Fibroblast of skin of scalp (primary cell): ENCODE results near the gene SNAI3. TPM values are rescaled to one million over a fixed set of nuclear protein-coding genes. Genes with fewer than 3 reads are reported as not detected.

Source experiments
- DNase-seq: peaks from one replicate; pipeline ENCODE4 v3.0.0-alpha.2; 2013
- polyA plus RNA-seq, 2 experiments: library from polyadenylated mRNA; unstranded; fragments of 120-200 nt; gene quantifications; one replicate each; pipeline ENCODE4 v1.2.1, GENCODE V29; 2013; ENCODE audit not compliant: insufficient read length in 2 of 2

The SNAI3 gene
- polyA plus RNA-seq (2013, experiment 1 of 2; ENCODE audit: insufficient read length) = 0.35 TPM
- 0.59 TPM for polyA plus RNA-seq (2013, experiment 2 of 2; ENCODE audit: insufficient read length)

DNA sequence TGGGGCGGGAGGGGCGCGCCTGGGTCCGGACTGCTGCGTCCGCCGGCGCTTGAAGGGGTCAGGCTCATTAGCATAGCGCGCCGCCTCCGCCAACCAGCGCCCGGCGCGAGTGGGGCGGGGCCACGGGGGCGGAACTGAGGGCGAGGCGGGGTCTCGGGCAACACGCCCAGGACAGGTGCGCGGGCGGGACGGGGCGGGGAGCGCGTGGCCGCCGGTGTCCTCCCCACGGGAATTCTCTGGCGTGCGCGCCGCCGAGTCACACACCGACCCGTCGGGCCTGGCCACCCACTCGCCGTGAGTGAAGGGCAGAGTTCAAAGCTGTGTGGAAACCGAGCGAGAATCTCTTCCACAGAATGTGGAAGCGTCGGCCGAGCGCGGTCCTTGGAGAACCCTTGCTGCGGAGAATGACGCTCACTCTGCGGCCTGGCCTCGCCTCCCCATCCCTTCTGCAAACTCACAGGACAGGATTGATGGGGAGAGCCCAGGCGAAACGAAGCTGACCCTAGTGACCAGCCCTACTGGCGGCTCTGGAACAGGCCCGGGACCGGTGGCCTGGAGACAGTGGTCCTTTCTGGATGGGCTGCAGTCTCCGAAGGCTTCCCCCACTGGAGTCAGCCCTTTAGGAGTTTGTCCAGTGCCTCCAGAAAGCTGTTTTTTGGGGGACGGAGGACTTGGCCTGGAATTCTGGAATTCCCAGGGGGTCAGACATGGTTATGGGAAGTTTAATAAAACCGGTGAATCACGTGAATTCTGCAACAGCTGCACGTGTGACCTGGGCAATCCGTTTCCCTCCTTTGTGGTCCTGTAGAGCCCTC, at the start of gene SNAI3:
TSS of gene SNAI3 (minus strand) at position 69 of the 815 bp plus-strand sequence. CDS start 101 bp downstream, outside the sequence.
- DNase-seq = peak; percentile 22

DNA sequence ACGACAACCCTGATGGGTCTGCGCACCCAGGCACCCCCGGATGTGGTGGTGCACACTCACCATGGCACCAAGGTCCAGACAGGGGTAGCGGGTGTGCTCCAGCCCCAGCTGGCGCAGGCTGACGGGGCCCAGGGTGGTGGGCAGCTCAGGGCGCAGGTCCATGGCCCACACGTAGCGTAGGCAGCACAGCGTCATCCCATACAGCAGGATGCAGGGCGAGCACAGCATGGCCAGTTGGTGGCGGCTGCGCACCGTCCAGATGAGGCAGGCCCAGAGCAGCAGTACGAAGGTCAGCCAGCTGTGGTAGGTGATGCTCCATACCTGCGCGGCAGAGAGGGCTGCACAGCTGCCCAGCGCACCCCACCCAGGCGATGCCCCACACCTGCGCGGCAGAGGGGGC, 49.8 kb upstream of the SNAI3 start:
- no peak for DNase-seq

DNA sequence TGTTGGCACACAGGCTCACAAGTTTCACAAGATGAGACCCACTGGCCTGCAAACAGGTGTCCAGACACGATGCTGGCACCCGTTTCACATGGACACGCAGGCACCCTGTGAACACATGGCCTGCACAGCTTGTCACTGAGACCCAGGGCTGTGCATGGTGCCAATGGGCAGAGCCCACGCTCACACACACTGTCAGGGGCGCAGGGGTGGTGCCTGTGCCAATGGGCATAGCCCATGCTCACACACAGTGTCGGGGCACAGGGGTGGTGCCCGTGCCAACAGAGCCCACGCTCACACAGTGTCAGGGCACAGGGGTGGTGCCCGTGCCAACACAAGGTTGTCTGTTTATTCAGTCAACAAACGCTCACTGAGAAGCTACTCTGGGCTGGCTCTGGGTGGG, 49.3 kb upstream of the SNAI3 start:
- no peak for DNase-seq

DNA sequence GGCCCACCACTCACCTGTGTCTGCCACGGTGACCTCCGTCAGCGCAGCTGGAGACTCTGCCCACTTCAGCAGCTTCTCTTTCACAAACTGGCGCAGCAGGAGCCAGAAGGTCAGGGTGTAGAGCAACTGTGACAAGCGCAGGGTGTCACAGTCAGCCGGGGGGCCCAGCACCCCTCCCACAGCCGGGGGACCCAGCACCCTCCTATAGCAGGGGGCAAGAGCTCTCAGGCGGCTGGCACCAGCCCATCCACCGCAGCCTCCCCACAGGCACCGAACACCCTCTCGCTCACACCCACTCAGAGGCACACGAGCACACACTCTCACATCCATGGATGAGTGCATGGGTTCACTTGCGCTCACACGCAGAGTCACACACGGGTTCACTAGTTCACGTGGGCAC, 48.8 kb upstream of the SNAI3 start:
- no peak for DNase-seq

DNA sequence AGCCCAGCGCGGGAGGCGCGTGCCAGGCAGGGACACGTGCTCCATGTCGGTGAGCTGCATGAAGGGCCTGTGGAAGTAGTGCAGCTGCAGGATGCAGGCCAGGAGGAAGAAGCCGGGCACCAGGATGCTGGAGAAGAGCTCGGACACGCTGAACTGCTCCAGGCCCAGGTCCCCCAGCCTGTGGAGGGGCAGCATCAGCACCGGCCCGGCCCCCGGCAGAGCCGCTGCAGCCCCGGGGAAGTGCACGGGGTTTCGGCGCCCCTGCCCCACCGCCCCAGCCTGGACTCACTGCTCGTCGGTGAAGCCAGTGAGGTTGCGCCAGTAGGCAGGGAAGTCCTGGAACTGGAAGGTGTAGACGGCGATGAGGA, 48.0 kb upstream of the SNAI3 start:
- DNase-seq = no peak

DNA sequence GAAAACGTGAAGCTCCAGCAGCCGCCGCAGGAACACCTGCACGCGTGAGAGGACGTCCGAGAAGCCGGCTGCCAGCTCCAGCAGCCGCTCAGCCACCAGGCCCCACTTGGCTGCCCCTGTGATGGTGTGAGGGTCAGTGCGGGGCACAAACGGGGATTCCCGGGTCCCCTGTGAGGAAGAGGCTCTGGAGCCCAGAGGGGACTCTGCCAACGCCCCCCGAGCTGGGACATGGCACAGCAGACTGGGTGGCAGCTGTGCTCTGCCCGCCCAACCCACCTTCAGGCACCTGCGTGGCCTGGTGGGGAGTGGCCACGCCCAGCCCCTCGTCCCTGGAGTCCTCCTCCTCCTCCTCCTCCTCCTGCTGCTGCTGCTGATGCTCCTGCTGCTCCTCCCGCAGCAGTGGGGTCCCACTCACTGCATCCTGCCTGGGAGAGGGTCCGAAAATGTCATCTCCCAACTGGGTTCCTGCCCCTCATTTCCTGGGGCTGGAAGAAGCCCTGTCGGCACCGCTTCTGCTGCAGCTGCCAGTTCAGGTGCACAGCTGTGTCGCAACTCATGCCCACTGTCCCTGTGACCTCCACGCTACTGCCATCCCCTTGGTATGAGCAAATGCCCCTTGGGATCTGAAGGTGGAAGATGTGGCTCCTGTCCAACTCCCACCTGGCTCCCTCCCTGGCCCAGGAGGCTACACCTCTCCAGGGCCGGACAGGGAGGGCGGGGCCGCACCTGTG, 47.5 kb upstream of the SNAI3 start:
- DNase-seq = no peak

DNA sequence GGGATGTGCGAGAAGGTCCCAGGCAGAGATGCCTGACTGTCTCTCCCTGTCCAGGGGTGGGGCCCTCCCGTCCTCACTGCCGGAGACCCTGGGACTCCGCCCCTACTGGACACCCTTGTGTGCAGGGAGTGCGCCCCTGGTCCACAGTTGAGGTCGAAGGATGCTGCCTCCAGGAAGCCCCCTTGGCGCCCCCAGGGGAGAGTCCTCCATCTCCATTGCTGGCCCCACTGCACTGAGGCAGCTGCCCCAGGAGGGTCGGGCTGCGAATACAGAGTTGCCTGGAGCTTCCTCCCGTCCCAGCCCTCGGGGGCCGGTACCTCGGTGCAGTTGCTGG, 46.6 kb upstream of the SNAI3 start:
- DNase-seq = no peak

DNA sequence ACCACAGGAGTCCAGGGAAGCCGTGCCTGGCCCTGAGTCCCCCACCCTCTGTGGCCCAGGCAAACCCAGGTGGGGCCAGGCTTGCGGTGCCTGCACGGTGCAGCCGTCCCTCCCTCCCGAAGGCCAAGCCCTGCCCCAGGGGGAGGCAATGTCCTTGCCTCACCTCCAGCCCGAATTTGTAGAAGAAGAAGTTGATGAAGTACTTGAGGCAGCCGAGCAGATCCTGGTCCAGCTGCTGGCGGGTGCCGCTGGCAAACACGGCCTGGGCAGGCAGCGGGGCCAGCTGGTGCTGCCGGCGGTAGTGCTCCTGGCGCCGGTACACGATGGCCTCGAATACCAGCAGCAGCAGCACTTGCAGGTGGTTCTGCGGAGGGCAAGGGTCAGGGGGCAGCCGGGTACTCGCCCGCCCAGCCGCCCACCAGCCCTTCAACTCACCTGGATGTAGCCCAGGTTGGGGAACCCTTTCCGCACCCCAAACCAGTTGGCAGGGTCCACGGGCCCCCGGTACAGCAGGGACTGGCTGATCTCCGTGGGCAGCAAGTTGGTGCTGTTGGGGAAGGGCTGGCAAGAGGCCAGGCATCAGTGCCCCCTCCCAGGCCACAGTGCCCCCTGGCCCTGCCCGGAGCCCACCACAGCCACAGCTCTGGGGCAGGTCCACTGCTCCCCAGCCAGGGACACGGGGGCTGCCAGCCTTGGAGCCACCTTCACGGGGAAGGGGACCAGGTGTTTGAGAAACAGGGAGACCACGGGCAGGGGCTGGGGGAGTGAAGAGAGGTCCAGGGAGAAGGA, 46.1 kb upstream of the SNAI3 start:
- DNase-seq = no peak

DNA sequence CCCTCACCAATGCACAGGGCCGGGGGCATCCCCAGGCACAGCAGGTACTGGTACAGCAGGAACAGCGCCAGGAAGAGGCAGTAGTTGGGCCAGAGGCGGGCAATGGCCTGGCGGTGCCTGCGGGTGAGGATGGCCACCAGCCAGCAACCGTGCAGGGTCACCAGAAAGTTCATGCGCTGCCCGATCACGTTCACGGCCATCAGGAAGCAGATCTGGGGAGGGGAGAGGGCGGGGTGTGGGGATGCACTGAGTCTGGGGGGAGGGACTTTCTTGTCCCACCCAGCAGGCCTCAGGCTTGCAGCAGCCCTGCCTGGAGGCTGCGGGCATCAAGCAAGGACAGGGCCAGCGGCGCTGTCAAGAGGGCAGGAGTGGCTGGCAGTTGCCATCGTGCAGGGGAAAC, 45.4 kb upstream of the SNAI3 start:
- no peak for DNase-seq

DNA sequence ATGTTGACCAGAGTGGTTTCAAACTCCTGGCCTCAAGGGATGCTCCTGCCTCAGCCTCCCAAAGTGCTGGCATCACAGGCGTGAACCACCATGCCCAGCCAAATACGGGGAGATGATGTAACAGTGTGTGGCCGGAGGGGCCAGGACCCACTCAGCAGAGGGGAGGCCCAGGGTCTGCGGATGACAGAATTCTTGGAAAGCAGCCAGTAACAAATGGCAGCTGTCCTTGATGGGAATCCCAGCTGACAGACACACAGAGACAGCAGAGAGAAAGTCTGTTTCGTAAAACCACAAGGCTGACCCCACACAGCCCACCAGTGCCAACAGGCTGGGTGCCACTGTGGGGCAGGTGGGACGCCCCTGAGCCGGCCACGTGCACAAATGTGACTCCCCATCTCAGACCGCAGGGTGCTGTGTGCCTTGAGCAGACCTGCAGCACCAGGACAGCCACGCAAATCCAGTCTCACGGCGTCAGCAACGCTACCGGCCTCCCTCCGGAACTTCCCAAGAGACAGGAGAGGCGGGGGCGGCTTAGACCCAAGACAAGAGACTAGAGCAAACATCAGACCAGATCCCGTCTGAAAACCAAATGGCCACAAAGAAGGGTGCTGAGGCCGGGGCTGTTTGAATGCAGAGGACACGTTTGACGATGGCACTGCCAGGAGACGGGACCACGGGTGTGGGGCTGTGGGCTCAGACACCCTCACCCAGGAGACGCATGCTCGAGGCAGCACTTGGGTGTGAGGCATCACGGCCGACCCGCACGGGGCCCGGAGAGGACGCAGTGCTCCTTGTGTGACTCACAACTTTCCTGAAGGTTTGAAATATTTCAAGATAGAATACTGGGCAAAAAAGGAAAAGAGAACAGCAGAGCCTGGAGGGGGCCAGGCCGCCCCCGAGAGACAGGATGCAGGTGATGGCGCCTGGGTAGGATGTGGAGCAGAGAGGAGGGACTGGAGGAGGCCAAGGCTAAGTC, 44.6 kb upstream of the SNAI3 start:
- no peak for DNase-seq

DNA sequence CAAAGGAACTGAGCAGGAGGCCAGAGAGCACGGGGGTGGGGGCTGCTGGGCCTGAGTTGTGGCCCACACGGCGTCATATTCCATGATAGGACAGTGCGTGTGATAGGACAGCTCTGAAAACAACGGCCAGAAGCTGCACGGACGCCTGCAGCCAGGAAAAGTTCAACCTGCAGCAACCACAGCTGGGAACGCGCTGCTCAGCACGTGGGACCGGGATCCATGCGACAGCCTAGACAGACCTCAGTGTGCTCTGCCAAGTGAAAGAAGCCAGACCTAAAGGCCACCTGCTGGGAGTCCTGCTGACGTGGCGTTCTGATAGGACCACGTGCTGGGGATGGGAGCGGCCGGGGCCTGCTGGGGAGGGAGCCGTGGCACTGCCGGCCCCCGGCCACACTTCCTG, 41.6 kb upstream of the SNAI3 start:
- DNase-seq = peak; percentile 68

DNA sequence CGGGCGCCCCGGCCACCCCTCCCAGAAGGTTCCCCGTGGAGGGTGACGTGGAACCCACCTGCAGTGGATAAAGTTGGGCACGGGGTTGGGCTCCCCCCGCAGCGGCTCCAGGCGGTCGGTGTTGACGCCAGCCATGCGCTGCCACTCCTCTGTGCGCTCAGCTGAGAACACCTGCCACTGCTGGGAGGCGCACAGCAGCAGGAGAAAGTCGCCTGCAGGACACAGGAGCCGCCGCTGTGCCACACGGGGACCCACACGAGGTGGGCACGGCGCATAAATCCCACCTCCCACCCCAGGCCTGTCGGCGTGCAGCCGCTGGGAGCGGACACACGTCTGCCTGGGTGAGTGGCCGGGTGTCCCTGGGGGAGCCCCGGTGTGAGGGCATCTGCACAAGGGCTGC, 40.7 kb upstream of the SNAI3 start:
- no peak for DNase-seq

DNA sequence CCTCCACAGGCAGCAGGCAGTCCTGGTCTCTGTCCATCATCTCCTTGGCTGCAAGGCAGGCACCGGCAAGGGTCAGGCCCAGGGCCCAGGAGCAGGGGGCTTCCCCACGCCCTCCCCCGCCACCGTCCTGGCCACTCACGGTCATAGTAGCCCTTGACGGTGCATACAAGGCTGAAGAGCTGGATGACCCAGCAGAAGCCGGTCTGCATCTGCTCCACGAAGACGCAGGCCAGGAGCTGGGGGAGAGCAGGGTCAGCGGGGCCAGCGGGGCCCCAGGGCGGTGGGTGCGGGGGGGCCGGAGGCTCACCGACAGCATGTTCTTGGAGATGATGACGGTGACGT, 40.1 kb upstream of the SNAI3 start:
- DNase-seq = no peak

DNA sequence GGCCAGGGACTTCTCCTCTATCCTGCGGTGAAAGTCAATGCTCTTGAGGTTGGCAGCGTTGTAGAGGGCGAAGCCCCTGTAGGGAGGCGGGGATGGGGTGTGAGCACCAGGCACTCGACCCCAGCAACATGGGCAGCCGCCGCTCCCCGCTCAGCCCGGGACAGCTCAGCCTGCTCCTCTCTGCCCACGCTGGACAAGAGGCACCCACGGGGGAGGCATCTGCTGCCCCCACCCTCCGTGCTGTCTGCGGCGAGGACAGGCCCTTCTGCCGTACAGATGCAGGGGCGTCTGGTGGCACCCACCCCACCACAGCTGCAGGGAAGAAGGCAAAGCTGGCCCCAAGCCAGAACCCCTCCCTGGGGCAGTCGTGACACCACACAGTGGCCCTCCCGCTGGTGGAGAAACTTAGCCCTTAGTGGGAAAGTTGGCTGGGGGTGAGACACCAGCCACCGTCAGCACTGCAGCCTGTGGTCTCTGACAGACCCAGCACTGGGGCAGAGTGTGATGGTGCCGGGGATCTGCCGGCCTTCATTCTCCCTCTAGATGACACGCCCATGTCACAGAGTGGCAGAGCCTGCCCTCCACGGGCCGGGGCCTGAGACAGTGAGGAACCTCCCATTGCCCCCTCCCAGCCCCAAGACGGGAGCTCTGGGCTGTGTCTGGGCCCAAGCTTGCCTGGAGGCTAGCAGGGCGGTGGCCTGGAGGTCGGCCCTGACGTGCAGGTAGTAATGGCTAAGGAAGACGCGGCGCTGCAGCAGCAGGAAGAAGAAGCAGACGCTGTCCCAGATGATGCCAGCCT, 39.5 kb upstream of the SNAI3 start:
- no peak for DNase-seq

DNA sequence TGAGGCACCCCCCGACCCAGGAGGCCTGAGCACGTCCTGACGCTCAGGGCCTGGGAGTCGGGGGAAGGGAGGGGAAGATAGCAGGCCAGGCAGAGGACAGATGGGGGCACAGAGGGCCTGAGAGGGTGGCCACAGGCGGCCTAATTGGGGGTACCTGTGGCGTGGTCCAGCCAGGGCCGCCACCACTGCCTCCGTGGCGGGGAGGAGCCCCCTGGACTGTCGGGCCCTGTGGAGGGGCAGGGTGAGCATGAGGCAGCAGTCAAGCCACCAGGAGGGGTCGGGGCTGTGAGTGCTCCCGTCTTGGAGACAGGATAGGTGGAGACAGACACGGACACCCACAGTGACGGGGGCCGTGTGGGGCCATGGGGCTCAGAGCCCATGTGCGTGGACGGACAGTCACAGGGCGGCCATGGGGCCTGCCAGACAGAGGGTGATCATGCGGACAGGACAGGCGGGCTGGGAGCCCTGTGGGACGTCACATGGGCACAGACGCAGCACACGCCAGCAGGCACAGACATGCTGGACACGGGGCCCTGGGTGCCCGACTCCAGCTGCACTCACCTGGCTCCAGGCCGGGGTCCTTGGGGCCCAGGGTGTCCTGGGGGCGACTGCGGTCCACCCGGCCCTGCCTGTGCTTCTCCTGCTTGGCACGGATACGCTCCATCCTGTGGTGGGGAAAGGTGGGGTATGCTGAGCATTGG, 38.7 kb upstream of the SNAI3 start:
- no peak for DNase-seq

DNA sequence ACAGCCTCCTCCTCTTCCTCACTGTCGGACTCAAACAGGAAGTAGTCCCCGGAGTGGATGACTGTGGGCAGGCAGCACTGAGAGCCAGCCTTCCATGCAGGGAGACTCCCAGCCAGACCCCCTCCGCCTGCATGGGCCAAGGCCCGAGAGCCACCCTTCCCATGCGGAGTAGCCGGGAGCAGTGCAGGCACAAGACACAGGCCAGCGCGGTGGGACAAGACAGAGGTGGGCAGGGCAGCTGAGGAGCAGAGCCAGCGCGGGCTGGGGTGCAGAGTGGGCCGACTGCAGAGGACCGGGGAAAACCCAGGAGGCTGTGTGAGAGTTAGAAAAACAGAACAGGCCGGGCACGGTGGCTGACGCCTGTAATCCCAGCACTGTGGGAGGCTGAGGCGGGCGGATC, 37.6 kb upstream of the SNAI3 start:
- DNase-seq = no peak

DNA sequence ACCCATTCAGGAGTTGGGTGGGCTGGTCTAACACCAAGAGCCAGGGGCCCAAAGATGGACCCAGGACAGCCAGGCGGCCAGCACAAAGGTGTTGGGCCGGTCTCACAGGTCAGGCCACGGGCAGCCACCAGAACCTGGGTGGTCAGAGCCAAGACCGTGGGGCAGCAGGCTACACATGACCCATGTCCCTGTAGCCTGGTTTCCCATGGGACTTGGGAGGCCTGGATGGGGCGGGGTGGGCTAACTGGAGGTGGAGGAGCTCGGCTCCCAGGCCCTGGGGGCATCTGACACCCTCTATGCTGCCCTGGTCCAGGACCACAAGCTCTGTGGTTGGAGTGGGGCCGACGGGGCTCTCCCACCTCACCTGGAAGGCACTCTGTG, 37.2 kb upstream of the SNAI3 start:
- DNase-seq = no peak

DNA sequence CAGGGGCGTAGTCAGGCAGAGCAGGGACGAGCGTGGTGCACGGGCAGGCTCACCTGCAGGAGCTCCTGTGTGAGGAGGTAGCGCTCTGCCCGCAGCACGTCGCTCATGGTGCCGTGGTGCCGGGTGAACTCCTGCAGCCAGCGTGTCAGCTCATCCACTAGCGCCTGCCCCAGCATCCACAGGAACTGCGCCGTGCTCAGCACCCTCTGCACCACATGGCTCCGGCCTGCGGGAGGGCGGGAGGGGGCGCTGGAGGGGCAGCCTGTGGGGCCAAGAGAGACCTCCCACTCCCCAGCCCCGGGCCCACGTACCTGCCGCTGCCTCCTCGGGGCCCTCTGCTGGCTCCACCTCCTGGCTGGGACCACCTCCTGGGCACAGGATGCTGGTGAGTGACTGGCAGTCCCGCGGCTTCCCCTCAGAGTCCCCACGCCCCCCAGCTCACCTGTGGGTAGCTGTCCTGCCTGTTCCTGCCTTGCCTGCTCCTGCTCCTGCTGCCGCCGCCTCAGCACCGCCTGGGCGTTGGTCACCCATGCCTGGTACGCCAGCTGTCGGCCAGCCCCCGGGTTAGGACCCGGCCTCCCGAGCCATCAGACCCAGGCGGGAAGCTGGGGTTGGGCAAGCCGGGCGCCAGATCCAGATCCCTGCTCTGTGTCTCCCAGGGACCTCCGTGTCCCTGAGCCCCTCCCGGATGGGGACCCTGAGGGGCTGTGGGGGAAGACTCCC, 36.6 kb upstream of the SNAI3 start:
- no peak for DNase-seq

DNA sequence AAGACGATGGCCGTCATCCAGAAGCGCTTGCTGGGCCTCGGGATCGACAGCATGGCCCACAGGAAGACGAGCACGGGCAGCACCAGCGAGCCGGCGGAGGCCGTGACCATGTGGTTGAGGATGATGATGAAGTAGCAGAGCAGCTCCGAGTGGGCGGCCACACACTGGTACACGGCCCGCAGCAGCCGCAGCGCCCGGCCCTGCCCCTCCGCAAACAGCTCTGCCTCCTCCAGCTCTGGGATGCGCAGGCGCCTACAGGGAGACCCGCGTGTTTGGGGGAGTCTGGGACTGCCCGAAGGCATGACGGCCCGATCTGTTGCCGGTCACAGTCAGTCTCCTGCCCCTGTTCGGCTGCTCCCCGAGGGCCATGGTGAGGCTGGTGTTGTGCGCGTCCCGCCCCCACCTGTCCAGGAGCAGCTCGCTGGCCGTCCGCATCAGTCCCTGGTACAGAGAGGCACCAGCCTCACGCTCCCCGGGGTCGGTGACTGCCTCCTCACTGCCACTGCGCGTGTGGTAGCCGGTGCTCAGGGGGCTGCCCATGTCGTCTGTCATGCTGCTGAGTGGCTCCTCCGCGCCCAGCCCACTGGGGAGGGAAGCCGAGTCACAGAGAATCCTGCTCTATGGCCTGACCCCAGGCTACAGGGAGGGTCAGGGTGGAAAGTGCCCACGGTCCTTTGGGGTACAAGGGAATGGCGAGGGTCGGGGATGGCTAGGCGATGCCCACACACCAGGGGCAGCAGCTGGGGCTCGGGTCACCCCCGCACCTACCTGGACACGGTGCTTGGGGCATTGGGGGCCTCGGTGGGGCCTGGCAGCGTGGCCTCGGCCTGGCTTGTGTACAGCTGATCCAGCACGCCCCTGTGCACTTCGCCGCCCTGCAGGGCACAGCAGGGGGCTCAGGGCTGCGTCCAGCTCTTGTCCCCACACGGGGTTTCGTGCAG, 35.8 kb upstream of the SNAI3 start:
- no peak for DNase-seq
